Fibroblast of skin of abdomen (primary cell): ENCODE results near the gene ACP5. TPM values are rescaled to one million over a fixed set of nuclear protein-coding genes. Genes with fewer than 3 reads are reported as not detected.
"Not testable (repeated sequence)": the region's sequence is repeated elsewhere in the genome, so short reads cannot be mapped to it uniquely, and the experiment has no call there.

ENCODE experiments used
- DNase-seq: peaks from one replicate; pipeline ENCODE4 v3.0.0-alpha.2; 2013
- polyA plus RNA-seq, 2 experiments: library from polyadenylated mRNA; unstranded; fragments of 120-200 nt; gene quantifications; one replicate each; pipeline ENCODE4 v1.2.1, GENCODE V29; 2013; ENCODE audit not compliant: insufficient read length in 2 of 2

ACP5 gene
- polyA plus RNA-seq (2013, experiment 1 of 2; ENCODE audit: insufficient read length): 0.62 TPM
- polyA plus RNA-seq (2013, experiment 2 of 2; ENCODE audit: insufficient read length): 0.91 TPM

- peak; percentile 9 for DNase-seq
Measured at GRCh38 chr19:11577451-11578257, at the start of gene ACP5. TSS of gene ACP5 (minus strand) at chr19:11577645. CDS start at chr19:11577317, 328 bp downstream.

- DNase-seq: no peak
Measured at GRCh38 chr19:11626252-11626651, 48.8 kb upstream of the ACP5 start.

GRCh38 chr19:11624069-11624463 is 46.6 kb upstream of the ACP5 start:
- peak; percentile 56 for DNase-seq

- DNase-seq: not testable (repeated sequence)
Measured at GRCh38 chr19:11622401-11622800, 45.0 kb upstream of the ACP5 start.

GRCh38 chr19:11620553-11620952 is 43.1 kb upstream of the ACP5 start:
- DNase-seq: no peak

GRCh38 chr19:11617180-11618062 is 40.0 kb upstream of the ACP5 start:
- DNase-seq: no peak

- DNase-seq: no peak
Measured at GRCh38 chr19:11612816-11613511, 35.5 kb upstream of the ACP5 start.

- DNase-seq: no peak
Measured at GRCh38 chr19:11611730-11612129, 34.3 kb upstream of the ACP5 start.

- no peak for DNase-seq
Measured at GRCh38 chr19:11606484-11606883, 29.0 kb upstream of the ACP5 start.

GRCh38 chr19:11599704-11600103 is 22.3 kb upstream of the ACP5 start:
- not testable (repeated sequence) for DNase-seq

GRCh38 chr19:11598746-11599145 is 21.3 kb upstream of the ACP5 start:
- no peak for DNase-seq

- DNase-seq: no peak
Measured at GRCh38 chr19:11598103-11598483, 20.6 kb upstream of the ACP5 start.

GRCh38 chr19:11597202-11598102 is 20.0 kb upstream of the ACP5 start, which contains the start of gene ZNF627:
TSS of gene ZNF627 (plus strand) at chr19:11597483. CDS start at chr19:11597628, 145 bp downstream.
- peak; percentile 98 for DNase-seq

- no peak for DNase-seq
Measured at GRCh38 chr19:11596156-11596555, 18.7 kb upstream of the ACP5 start.

GRCh38 chr19:11594084-11594483 is 16.6 kb upstream of the ACP5 start:
- DNase-seq: no peak

- DNase-seq: no peak
Measured at GRCh38 chr19:11587975-11588631, 10.7 kb upstream of the ACP5 start.

- DNase-seq: peak; percentile 62
Measured at GRCh38 chr19:11587302-11587974, 10.0 kb upstream of the ACP5 start.

- no peak for DNase-seq
Measured at GRCh38 chr19:11586331-11586730, 8.9 kb upstream of the ACP5 start.

- DNase-seq: no peak
Measured at GRCh38 chr19:11581740-11582139, 4.3 kb upstream of the ACP5 start.

- no peak for DNase-seq
Measured at GRCh38 chr19:11580116-11580515, 2.7 kb upstream of the ACP5 start.
